Erythroblast (primary cell): Measurements from ENCODE around the gene PDE3A.

Experiments
- GATA1 ChIP-seq: IDR thresholded peaks from 2 replicates; pipeline ENCODE4 v1.6.1; 2011; ENCODE audit warnings: low read depth, mild to moderate bottlenecking, control low read depth, low read length, moderate library complexity
- POLR2A ChIP-seq: IDR thresholded peaks from 2 replicates; pipeline ENCODE4 v1.6.1; 2011; ENCODE audit warnings: mild to moderate bottlenecking, low read length

- TF ChIP-seq POLR2A, result no peak
- no peak for TF ChIP-seq GATA1
Observed at GRCh38 chr12:20444595-20445170, 76.3 kb downstream of the PDE3A start.
